DMS53 treated with DMSO at 0.1 percent for 48 hours (cell line): ENCODE data around the gene CD99.

Experiments
- DNase-seq: peaks from one replicate; lab custom pipeline; 2025; ENCODE audit not compliant: unreplicated experiment; lab: John Stamatoyannopoulos, UW

CD99 gene

GRCh38 chrX:2690856-2691542 is at the start of gene CD99:
CD99 (plus strand) TSS chrX:2691295; CDS start chrX:2691361, 66 bp downstream.
- DNase-seq: no peak

DNA sequence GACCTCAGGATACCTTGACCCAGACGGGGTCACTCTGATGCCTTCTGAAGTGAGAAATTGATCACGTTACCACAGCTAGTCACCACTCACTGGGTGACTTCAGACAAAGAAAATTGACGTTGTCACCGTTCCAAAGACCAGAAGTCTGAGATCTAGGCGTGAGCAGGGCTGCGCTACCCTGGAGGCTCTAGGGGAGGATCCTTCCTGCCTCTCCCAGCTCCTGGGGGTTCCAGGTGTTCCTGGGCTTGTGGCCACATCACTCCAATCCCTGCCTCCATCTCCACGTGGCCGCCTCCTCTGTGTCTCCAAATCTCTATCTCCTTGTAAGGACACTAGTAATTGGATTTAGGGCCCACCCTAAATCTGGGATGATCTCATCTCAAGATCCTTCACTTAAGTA is 48.9 kb upstream of the CD99 start:
- DNase-seq: no peak

- DNase-seq: no peak
These were observed 48.3 kb upstream of the CD99 start for GRCh38 chrX:2642791-2643190.

GRCh38 chrX:2643880-2644279 is 47.2 kb upstream of the CD99 start:
- DNase-seq: no peak

DNA sequence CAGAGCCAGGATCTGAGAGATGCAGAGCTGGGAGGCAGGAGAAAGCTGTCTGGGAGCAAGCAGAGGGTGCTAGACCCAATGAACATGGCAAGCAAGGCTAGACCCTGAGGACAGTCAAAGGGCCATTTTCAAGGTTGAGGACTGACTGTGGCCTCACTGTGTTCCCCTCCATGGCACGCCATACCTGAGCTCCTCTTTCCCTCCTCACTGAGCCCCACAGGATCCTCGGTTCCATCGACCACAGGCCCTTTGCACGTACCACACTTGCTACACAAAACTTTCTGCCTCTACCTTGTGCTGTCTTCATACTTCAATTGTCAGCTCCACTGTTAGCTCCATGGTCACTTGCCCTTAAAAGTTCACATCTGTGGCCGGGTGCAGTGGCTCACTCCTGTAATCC is 45.5 kb upstream of the CD99 start:
- DNase-seq: no peak

- DNase-seq: no peak
These were observed 43.5 kb upstream of the CD99 start for GRCh38 chrX:2647627-2648026.

- no peak for DNase-seq
These were observed 41.1 kb upstream of the CD99 start for GRCh38 chrX:2650037-2650436.

GRCh38 chrX:2650865-2651264 is 40.2 kb upstream of the CD99 start:
- DNase-seq: no peak

DNA sequence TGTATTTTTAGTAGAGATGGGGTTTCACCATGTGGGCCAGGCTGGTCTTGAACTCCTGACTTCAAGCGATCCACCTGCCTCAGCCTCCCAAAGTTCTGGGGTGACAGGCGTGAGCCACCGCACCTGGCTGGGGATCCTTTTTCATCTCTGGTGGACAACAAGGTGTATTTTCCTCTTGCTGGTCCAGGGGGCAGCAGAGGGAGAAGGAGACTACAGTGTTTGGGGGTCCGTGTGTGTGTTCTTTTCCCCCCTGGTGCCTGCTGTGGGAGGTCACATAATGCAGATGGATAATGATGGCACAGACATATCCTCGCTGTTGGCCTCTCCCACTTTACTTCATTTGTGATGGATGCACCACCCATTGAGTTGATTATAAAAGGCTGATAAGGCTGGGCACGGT is 39.0 kb upstream of the CD99 start:
- no peak for DNase-seq

GRCh38 chrX:2654436-2655340 is 36.4 kb upstream of the CD99 start:
- DNase-seq: no peak

DNA sequence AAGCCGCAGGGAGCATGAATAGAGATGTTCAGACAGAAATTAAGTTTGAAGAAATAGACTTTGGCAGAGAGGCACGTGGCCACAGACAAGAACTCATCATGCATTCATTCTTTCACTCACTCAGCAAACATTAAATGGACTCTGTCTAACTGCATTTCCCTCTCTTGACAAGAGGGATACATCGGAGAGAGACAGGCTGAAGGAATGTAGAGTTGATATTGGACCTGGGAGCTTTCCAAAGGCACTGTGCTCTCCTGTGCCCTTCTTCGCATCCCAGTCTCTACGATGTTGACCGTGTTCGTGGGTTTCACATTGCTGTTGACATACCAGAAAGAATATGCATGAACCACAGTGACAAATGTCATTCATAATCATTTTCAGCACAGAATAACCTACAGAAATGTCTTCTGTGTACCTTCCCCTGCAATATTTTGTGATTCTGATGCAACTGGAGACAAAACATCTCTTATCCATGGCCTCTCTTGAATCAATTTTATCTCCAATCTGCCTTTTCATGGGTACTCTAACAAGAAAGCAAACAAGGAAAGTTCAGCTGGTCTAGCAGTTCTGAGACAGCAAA is 34.7 kb upstream of the CD99 start:
- no peak for DNase-seq

GRCh38 chrX:2657532-2658113 is 33.5 kb upstream of the CD99 start:
- no peak for DNase-seq

- no peak for DNase-seq
These were observed 32.4 kb upstream of the CD99 start for GRCh38 chrX:2658585-2659292.

- no peak for DNase-seq
These were observed 28.5 kb upstream of the CD99 start for GRCh38 chrX:2662586-2662985.

GRCh38 chrX:2664502-2664901 is 26.6 kb upstream of the CD99 start:
- DNase-seq: no peak

DNA sequence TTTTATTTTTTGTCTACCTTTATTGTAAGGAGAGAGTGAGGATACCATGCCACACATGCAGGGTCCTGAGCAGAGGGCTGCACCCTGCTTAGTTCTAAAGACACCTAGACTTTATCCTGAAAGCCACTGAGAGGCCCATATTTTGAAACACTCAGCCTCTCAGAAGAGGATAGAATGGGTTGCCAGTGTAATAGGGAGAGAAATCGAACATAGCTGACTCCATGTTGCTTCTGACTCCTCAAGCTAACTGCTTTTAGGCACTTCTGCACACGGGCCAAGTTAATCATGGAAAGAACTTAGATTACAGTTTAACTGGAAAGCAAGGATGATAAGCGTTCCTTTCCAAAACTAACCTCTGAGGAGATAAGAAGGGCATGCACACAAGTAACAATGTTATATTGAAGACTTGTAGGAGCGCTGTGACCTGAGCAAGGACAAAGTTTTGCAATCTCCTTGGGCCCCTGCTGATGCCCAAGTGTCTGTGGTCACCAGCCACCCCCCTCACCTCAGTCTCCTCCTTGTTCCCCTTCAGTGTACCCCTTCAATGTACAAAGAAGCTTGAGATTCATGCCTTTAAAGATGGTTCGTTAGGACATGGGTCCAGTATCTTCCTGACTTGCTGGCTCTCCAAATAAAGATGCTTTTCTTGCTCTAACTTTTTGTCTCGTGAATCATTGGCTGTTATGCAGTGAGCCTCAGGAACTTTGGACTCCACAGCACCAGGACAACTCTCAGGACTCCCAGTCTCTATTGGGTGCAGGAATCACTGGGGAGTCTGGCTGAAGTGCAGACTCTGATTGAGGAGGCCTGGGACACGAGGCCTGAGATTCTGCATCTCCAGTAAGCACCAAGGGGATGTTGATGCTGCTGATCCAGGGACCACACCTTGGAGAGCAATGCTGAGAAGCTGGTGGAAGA is 25.4 kb upstream of the CD99 start:
- no peak for DNase-seq

DNA sequence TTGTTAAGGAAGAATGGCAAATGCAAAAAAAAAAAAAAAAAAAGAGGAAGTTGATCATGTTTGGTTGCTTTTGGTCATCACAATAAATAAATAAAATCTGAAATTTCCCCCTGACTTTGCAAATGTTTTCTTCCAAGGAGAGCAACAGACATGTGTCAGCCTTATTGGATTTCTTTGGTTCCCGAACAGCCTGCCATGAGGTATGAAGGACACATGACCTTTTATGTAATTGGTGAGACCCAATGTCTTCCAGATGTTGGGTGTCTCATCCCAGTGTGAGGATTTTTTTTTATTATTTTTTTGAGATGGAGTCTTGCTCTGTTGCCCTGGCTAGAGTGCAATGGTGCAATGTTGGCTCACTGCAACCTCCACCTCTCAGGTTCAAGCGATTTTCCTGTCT is 24.6 kb upstream of the CD99 start:
- DNase-seq: no peak

DNA sequence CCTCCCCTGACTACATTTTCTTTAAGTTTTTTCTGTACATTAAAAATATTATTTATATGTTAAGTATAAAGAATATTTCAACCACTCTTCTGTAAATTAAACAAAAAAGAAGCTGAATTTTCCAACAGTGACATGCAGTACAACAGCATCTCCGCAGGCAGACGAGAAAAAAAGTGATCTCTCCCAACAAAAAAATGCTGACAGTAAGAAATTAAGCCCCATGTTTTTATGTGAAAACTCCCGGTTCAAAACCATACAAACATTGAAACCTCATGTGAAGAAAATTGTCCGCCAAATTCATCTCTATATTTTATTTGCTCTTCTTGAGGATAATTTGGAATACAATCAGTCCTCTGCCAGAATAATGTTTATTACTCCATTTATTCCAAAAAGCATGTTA is 20.1 kb upstream of the CD99 start:
- no peak for DNase-seq

- DNase-seq: no peak
These were observed 19.0 kb upstream of the CD99 start for GRCh38 chrX:2672084-2672483.

- DNase-seq: no peak
These were observed 17.5 kb upstream of the CD99 start for GRCh38 chrX:2673611-2674010.
